GM12872 (cell line): Measurements from ENCODE around the gene LYRM7.

Experiments used
- TF ChIP-seq, protein P1 (sequence below): IDR thresholded peaks from 3 replicates; pipeline ENCODE4 v1.5.1; 2011; ENCODE audit warnings: low read depth, mild to moderate bottlenecking, low read length, moderate library complexity; ENCODE audit not compliant: insufficient read depth

LYRM7 gene

DNA sequence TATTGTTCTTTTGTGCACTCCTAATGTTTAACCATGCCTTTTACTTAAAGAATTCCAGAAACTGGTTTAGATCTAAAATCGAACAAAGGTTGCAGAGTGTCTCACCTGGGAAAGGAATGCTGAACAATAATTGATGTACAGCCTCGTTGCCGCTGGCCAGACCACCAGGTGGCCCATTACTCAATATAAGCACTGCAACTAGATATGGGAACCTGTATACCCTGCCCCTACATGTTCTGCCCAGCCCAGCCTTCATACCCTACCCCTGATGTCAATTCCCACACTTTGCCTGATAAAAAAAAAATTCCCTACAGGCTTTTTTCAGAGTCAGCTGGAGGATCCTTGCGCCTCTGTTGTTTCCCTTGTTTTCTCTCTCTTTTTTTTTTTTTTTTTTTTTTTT is 19.5 kb upstream of the LYRM7 start:
- TF ChIP-seq, protein P1, sequence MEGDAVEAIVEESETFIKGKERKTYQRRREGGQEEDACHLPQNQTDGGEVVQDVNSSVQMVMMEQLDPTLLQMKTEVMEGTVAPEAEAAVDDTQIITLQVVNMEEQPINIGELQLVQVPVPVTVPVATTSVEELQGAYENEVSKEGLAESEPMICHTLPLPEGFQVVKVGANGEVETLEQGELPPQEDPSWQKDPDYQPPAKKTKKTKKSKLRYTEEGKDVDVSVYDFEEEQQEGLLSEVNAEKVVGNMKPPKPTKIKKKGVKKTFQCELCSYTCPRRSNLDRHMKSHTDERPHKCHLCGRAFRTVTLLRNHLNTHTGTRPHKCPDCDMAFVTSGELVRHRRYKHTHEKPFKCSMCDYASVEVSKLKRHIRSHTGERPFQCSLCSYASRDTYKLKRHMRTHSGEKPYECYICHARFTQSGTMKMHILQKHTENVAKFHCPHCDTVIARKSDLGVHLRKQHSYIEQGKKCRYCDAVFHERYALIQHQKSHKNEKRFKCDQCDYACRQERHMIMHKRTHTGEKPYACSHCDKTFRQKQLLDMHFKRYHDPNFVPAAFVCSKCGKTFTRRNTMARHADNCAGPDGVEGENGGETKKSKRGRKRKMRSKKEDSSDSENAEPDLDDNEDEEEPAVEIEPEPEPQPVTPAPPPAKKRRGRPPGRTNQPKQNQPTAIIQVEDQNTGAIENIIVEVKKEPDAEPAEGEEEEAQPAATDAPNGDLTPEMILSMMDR, result no peak

DNA sequence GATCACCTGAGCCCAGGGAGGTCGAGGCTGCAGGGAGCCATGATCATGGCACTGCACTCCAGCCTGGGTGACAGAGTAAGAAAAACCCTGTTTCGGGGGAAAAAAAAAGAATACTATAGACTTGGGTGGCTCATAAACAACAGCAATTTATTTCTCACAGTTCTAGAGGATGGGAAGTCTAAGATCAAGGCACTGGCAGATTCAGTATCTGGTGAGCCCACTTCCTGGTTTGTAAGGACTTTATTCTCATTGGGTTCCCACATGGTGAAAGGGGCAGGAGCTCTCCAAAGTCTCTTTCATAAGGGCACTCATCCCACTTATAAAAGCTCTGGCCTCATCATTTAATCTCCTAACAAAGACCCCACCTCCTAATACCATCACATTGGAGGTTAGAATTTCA is 14.4 kb upstream of the LYRM7 start:
- TF ChIP-seq, protein P1, result no peak

DNA sequence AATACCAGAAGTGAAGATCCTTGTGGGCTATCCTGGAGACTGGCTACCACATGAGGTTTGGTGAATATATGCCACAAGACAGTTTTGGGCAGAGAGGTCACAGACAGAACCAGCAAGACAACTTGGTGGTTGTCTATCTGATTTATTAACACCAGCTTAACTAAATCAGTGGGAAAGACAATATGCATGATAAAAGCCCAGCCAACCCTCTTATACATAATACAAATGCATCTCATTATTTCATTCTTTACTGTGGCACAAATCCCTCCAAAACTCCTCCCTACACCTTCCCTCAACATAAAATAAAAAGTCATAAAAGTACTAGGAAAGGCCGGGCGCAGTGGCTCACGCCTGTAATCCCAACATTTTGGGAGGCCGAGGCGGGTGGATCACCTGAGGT is 13.8 kb upstream of the LYRM7 start:
- TF ChIP-seq, protein P1, result no peak

DNA sequence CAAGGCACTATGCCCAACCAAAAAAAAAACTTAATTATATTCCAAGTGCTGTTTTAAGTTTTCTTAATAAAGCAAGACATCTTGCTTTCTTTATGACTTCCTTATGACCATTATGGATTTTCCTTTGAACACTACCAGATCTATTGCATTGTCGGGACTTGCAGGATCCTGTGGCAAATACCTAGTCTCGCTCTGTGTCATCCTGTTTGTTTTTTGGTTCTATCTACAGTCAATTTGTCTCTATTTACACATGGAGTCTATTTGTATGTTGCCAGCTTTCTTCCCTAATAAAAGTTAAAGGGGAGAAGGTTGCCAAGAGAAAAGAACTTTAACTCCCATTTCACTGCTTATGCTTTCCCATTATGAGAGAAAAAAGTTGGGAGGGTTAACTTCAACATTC is 10.6 kb upstream of the LYRM7 start:
- TF ChIP-seq, protein P1, result no peak

DNA sequence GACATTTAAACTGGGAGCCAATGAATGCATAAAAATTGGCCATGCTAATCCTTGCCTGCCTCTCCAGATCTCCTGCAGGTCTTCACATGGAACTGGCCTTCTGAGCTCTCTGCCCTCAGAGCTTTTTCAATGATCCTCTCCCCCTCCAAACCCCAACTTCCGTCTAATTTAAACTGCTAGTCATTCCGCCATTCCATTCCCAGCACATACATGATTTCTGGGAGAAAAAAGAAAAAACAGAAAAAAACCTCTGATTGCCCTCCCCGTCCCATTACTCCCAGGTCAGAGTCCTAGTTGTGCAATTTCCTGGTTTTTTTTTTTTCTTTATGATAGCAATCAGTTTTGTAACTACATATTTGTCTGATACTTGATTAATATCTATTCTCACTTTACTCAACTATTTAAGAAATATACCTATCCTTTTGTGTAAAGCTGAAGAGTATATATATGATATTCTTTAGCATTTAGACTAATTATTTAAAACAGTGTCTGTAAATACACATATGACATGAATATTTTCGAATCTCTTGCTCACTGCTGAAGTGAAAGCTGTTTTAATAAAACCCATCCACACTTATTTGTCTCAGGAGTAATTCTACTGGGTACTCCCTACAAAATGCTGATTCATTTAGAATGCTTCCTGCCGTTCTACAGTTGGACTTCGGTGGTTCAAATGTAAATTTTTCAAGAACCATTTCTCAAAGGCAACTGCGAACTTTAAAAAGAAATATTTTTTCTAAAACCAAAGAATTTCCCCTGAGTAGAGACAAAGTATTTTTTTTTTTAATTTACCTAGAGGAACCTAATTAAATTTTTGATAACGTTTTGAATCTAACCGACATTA is 7.2 kb upstream of the LYRM7 start:
- TF ChIP-seq, protein P1, result no peak

DNA sequence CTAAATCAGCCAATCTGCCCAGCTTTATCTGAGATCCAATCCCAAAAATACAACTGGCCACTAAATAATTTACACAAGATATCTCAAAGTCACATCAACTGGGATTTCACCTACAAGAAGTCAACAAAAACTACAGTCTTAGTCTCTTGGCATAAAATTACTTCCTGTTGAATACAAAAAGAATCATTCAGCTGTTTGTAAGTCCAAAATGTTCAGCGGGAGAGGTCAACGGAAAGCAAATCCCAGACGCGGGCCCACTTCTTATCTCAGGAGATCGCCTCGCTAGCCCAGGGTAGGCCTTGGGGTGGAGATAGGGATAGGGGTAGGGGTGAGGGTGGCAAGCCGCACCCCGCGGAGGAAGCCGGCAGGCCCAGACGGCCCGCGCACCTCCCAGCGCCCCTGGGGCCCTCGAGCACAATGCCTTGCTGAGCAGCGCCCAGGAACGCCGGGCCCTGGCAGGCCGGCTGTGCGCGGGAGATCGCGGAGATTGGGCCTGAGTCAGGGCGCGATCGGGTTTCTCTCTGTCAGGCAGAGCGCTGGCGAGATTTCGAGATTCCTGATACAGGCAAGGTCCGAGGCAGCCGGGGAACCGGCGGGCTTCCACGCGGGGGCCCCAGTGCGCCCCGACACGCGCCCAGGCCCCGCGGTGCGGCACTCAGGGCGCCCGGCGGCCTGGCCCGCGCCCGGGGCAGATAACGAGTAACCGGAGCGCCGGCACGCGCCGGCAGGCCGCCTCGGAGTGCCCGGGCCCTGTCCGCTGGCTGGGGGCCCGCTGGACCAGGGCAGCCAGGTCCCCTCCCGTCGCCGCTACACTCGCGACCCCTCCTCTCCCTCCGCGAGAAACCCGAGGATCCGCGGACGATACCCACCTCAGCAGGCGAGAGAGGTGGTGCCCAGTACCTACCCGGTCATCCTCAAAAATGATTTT is 6.3 kb upstream of the LYRM7 start:
- TF ChIP-seq, protein P1, result peak; percentile 32; the same call in 1 of the 3 replicates

- TF ChIP-seq, protein P1, result peak; percentile 26; the same call in 1 of the 3 replicates
Measured at GRCh38 chr5:131165119-131165727, 5.5 kb upstream of the LYRM7 start, which contains the start of gene HINT1. Gene HINT1, minus strand, starts transcription at chr5:131165256. Its CDS starts 51 bp downstream, at chr5:131165205.
